Uterus (tissue), 2 donors: ENCODE results near the gene PRPS2.

ENCODE experiments used
- POLR2A ChIP-seq, 2 donors: fragments of 450-650 bp; IDR thresholded peaks; one replicate each; pipeline ENCODE4 v1.6.1; 2016; ENCODE audit warnings: antibody characterized with exemption in 2 of 2, mild to moderate bottlenecking in 1 of 2, moderate library complexity in 1 of 2
- TF ChIP-seq, protein P1 (sequence below), 4 experiments: fragments of 200-600 bp in 2 of 4; fragments of 450-650 bp in 2 of 4; sonication (generic) in 2 of 4; IDR thresholded peaks; one replicate each; pipeline ENCODE4 v1.5.1; 2016 to 2019; ENCODE audit warnings: antibody characterized with exemption in 4 of 4, mild to moderate bottlenecking in 2 of 4, moderate library complexity in 1 of 4

DNA sequence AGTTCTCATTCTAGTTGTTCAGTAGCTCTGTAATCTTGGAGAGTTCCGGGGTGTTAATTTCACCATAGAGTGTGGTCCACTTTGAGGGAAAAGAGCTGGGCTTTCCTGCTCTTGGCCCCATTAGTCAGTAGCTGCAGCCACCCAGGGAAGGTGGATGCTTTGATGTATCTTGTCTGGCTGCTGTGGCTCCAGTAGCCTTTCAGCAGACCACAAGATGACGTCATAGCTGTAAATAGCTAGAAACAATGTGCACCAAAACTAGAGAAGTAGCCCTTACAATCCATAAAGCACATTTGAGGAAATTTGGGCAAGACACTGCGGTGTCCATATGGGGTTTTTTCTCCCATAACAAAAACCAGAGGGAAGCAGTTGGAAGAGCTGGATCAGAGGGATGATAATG lies 32.9 kb upstream of the PRPS2 start:
- TF ChIP-seq, protein P1, sequence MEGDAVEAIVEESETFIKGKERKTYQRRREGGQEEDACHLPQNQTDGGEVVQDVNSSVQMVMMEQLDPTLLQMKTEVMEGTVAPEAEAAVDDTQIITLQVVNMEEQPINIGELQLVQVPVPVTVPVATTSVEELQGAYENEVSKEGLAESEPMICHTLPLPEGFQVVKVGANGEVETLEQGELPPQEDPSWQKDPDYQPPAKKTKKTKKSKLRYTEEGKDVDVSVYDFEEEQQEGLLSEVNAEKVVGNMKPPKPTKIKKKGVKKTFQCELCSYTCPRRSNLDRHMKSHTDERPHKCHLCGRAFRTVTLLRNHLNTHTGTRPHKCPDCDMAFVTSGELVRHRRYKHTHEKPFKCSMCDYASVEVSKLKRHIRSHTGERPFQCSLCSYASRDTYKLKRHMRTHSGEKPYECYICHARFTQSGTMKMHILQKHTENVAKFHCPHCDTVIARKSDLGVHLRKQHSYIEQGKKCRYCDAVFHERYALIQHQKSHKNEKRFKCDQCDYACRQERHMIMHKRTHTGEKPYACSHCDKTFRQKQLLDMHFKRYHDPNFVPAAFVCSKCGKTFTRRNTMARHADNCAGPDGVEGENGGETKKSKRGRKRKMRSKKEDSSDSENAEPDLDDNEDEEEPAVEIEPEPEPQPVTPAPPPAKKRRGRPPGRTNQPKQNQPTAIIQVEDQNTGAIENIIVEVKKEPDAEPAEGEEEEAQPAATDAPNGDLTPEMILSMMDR (IDR thresholded peaks at IDR 0.05) = no peak
- no peak for TF ChIP-seq POLR2A (IDR thresholded peaks at IDR 0.05)
